Stimulated activated CD4-positive, alpha-beta T cell treated with anti-CD3 and anti-CD28 coated beads, Interleukin-1b, Interleukin-23, amount 100 ng/mL, for 48 hours (primary cell): Measurements from ENCODE around the gene FPGS.
"Not testable (repeated sequence)": the region's sequence is repeated elsewhere in the genome, so short reads cannot be mapped to it uniquely, and the experiment has no call there.

ENCODE experiments used
- DNase-seq: peaks from one replicate; pipeline ENCODE4 v3.0.0-alpha.2; 2020

The FPGS gene

GRCh38 chr9:127812936-127813675, 10.4 kb downstream of the FPGS start:
- DNase-seq, result no peak

- DNase-seq, result no peak
Measured at GRCh38 chr9:127813686-127814226, 11.1 kb downstream of the FPGS start.

DNA sequence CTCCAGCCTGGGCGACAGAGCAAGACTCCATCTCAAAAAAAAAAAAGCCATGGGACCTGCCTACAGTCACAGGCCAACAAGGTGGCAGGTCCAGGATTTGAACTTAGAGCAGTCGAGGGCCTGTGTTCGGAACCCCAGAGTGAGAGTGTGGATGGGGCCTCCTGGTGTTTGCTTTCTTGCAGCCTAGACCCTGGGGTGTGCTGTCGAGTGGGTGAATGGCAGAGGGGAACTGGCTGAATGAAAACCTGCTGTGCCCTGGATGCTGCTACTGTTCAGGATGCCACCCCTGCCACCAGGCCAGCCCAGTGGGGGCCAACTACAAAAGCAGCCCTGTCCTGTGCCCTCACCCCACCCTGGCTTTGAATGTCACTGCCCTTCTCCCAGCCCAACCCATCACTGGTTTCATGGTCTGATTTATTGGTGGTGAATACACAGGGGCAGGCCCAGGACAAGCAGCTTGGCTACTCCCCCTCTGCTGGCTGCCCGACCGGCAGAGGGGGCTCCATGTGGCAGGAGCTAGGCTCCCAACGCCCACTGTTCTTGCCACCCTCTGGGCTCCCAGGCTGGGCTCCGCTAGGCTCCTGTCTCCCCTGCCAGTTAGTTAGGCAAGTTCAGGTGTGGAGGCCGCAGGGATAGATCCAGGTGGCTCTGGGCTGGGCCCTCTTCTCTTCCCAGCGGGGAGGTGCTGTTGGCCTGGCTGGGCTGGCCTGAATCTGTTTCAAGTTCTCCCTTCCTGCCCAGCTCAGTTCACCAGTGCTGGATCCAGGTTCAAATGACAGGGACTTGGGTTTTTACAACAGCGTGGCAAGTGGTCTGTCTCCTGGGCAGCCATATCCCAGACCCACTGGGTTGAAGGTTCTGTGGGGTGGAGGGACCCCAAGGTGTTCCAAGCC, 12.2 kb downstream of the FPGS start:
- no peak for DNase-seq

- no peak for DNase-seq
Measured at GRCh38 chr9:127815512-127816361, 13.1 kb downstream of the FPGS start.

DNA sequence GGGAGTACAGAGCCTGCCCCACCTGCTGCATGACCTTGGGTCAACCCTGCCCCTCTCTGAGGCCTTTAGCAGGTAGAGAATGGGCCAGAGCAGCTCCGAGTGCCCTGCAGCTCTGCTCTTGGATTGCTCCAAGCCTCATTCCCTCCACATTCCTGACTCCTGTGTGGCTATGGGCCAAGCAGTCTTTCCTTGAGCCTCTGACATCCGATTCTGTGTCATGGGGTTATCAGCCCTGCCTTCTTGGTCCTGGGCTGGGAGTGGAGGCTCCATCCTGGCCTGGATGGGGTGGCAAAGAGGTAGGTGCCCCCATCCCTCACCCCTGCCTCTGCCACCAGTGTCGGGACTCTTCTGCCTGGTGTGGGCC, 13.7 kb downstream of the FPGS start:
- DNase-seq, result no peak

DNA sequence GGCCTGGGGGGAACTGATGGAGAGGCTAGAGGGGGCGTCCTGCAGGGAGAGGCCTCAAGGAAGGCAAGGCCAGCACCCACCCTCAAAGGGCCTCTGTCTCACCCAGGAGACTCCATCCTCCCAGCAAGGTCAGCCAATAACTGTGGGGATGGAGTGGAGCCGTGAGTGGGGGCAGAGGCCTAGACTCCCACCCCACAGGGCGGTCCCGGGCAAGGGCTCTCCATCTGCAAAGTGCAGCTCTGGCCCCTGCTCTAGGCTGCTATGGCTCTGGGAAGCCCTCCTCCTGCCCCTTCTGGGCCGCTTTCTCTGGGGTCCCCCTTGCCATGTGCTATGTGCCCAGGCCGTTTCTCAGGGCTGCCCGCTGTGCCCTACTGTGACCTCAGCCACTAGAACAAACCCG, 14.0 kb downstream of the FPGS start:
- no peak for DNase-seq

DNA sequence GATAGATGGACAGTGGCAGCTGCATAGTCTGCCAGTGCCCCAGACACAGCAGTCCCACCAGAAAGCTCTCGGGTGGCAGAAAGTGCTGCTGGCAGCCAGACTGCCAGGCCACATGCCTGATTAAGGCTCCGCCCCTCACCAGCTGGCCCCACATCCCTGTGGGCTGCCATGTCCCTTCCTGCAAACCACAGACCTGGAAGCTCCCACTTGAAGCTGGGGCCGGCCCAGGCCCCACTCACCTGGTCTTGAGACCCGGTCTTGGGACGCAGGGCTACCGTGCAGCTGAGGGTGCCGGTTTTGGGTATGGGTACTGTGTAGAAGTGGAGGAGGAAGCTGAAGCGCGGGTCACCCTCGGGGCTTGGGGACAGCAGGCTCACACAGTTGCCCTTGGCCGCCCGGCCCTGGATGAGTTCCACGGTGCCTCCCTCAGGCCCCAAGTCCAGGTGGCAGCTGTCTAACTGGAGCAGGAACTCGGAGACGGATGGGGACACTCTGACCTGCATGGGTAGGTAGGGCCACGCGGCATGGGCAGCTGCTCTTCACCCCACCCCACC, 15.3 kb downstream of the FPGS start:
- DNase-seq, result no peak

GRCh38 chr9:127818574-127818973, 15.9 kb downstream of the FPGS start:
- no peak for DNase-seq

DNA sequence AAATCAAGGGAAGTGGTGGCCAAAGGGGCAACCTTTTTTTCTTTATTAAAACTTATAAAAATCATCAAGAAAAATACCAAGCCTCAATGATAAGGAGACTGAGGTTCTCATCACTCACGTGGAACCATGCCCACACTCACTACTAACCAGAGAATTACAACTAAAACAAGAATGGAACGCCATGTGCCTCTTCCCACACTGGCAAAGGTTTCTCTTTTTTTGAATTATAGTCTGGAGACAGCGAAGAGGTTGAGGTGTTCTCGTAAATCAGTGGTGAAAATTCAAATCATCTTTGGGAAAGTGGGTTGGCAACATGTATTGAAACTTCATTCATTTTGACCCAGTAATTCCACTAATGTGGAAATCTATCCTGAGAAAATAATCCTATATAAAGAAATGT, 19.4 kb downstream of the FPGS start:
- no peak for DNase-seq

DNA sequence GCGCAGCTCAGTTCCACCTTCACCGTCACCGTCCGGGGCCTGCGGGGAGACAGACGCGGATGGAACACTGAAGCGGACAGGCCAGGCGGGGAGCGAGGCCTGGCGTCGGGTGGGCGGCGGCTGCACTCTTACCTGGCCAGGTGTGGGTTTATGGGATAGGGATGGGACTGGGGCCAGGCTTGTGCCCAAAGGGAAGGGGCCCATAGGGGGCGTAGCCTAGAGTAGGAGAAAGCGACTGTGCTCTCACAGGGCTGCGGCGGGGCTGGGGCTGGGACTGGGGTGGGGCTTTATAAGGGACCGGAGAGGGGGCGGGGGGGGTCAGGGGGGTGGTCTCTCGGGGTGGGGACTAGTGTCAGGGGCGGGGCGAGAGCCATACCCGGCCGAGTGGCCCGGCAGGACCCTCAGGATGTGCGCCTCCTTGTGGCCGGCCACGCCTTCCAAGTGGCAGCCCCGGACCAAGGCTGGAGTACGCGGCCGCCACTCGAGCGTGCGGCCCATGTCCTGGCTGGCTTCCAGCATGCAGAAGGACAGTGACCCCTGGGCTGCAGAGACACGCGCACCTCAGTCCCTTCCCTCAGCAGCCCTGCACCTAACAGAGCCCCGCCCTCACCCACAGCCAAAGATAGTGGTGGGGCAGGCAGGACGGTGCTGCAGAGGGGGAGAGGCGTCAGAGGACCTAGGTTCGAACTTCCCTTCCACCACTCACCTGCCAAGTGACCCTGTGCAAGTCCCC, 22.8 kb downstream of the FPGS start:
- DNase-seq, result no peak

DNA sequence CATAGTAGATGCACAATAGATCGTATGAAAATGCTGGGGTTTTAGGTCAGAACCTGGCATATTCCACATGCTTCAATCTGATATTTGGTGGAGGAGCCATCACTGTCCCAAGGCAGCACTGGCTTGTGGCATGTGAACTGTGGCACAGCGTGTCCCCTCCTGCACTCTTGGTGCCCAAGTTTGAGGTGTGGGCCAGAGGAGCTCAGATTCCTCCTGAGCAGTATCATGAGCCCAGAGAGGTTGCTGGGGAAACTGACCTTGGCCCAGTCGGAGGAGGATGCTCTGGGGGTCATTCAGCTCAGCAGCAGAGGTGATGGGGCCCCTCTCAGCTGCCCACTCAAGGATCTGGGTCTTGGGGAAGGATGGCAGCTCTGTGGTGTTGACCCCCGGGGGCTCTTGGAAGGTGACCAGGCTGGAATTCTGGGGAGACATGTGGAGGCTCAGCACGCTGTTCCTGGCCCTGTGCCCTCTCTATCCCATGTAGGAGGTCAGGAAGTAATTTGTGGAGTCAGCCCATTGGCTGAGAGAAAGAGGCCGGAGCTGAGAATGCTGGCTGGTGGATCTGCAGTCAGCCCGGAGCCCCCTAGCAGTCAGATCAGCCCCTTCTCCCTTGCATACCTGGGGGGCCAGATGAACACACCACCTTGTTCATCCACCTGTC, 23.7 kb downstream of the FPGS start:
- DNase-seq, result no peak

GRCh38 chr9:127828262-127829031, 25.8 kb downstream of the FPGS start:
- no peak for DNase-seq

DNA sequence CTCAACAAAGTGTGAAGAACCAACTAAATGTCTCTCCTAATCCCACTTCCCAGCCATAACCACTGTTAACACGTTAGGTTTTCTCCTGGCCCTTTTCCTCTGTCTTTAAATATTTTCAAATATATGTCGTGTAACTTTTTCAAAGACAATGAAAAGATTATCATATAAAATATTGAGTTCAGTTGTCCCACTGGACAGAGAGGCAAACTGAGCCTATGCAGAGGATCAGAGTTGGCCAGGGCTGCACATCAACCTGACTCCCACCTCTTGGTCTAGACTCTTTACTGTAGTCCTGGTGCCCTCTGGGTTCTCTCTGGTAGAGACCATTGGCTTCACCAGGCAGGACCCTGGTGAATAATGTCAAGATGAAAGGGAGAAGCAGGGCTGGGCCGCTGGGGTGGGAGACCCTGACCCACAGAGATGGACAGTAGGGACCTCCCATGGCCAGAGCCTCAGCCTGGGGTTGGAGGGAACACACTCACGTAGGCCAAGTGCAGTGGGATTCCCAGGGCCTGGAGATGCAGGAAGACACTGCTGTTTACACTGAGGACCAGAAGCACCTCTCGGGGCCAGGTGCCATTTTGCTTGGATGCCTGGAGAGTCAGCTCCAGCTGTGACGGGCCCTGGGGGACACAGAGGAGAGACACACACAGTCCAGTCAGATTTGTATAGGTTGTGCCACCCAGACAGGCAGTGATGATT, 26.7 kb downstream of the FPGS start:
- DNase-seq, result no peak

DNA sequence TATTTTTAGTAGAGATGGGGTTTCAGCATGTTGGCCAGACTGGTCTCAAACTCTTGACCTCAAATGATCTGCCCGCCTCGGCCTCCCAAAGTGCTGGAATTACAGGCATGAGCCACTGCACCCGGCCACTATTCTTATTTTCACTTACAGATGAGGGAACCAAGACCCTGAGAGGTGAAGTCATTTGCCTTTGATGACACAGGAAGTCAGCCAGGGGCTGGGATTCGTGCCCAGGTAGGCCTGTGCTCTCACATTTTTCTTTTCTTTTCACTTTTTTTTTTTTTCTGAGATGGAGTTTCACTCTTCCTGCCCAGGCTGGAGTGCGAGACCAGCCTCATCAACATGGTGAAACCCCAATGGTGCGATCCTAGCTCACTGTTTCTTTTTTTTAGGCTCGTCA, 29.6 kb downstream of the FPGS start:
- DNase-seq, result no peak

GRCh38 chr9:127833555-127833954, 30.9 kb downstream of the FPGS start:
- no peak for DNase-seq

DNA sequence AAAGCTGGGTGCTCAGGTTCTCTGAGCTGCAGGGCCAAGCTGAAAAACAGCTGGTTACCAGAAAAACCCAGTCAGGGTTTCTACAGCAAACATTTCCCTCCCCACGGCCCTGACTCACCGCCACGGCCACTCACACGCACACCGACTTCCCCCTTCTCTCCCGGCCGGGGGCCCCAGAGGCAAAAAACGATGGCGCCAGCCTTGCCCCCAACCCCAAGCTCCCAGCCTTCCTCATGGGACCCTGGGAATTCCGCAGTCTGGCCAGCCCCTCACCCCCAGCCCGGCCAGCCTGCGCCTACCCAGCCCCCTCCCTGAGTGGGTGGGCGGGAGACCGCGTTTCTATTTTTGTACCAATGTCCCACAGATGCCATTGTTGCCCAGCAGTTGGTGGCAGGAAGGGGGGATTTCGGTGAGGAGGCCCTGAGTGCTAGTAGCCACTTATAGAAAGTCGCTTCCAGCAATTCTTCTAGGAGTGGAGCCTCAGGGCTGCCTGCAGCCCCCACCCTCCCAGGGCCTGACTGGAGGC, 33.4 kb downstream of the FPGS start:
- peak; percentile 25 for DNase-seq

DNA sequence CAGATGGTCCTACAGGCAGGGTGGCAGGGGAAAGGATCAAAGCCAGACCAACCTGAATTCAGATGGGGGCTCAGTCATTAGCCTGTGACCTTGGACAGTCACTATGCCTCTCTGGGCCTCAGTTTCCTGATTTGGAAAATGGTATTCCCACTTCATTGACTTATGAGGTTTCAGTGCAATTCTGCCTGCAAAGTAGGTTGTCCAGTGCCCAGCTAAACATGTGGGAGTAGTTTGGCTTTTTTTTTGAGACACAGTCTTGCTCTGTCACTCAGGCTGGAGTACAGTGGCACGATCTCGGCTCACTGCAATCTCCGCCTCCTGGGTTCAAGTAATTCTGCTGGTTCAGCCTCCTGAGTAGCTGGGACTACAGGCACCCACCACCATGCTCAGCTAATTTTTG, 33.9 kb downstream of the FPGS start:
- not testable (repeated sequence) for DNase-seq

DNA sequence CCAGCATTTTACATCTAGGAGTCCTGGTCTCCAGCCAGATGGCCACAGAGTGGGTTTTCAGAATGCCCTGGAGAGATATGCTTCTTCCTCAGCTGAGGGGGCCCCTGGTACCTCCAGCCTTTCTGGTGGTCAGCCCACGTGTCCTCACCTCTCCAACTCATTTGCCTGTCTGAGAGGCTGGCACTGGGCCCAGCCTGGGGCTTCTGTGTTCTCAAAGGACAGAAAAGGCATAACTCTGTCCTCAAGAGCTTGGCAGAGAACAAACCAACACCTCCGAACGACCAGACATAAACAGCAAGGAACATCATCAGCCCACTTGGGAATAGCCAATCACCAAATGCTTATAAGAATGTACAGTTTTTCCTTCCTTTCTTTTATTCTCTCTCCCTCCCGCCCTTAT, 34.7 kb downstream of the FPGS start:
- DNase-seq, result no peak

- DNase-seq, result no peak
Measured at GRCh38 chr9:127838375-127839078, 35.8 kb downstream of the FPGS start.
